ENCODE results near the gene GNG4.
"Not testable (repeated sequence)": the region's sequence is repeated elsewhere in the genome, so short reads cannot be mapped to it uniquely, and the experiment has no call there.

GNG4 gene

DNA sequence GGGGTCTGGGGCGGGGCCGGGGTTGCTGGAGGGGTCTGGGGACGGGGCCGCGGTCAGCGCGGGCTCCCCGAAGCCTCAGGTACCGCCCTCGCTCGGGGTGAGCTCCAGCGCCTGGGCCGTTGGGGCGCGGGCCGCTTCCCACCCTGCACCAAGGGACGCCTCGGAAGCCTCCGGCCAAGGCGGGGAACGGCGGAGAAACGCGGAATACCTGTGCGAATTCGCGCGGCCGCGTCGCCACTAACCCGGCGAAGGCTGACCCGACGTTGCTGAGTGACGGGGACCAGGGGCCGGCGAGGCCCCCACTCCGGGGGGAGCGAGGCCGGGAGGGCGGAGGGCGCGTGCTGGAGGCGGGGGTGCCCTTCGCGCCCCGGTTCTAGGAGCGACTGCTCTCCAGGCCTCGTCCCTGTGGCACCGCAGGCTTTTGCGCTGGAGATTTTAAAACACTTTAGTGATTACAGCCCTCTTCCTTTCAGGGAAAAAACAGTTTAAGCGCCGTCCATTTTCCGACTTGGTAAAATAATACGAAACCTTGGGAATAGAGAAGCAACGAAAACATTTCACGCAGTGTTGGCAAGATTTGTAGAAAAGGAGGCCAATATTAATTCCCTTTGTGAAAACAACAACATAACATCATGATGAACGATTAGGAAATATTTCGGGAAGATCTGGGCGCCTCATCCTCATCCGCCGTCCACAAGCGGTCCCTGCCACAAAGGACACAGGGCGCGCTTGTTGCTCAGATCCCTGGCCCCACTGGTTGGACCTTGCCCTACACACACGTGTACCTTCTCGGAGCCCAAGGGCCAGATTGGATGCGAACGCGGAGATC lies 971 bp upstream of the GNG4 start:
- DNase-seq (peak; percentile 30), ATAC-seq (peak; percentile 21)

DNA sequence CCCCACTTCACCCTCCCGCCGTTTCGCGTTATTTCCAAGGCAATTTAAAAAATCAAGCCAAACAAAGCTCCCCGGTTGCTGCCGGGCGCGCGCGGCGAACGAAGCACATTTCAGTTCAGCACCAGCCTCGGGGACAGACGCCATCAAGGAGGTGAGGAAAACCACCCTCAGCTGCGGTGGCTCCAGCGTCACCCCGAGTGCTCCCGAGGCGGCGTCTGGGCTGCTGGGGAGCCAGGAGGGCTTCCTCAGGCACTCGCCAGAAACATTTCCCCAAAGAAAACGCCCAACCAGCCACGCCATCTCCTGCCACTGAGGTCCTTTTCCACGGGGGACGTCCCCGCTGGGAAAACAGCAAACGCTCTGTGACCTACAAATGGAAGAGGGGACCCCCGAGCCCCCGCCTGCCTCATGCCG lies 623 bp downstream of the GNG4 start:
- DNase-seq (peak; percentile 67), ATAC-seq (peak; percentile 67)

DNA sequence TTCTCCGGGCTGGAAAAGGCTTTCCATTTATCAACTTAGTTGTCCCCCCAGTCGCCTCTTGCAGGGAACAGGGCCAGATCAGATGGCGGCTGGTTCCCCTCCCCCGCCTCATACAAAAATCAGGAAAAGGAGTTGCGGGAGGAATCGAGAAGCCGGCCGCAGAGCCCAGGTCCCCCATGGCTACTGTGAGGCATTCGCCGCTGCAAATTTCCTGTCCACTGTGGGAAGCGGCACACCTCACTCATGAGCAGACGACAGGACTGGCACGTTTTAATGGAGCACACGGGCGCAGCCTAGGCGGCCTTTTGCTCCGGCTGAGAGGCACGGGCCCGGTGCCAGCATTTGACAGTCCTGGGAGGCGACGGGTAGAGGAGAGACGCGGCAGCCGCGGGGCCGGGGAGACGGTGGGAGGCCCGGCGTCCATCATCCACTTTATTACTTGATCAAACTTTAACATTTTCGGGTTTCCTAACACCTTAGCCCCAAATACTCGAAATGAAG lies 1.1 kb downstream of the GNG4 start:
- no peak for DNase-seq
- ATAC-seq = no peak

DNA sequence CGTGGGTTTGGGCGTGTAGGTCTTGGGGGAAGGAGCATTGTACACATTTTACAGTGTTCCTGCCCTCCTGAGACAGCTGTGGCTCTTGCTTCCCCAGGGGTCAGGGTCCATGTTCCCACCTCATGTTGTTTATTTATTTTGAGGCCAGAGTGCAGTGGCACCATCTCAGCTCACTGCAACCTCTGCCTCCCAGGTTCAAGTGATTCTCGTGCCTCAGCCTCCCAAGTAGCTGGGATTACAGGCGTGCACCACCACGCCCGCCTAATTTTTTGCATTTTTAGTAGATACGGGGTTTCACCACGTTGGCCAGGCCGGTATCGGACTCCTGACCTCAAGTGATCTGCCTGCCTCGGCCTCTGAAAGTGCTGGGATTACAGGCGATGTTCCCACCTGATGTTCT lies 2.0 kb downstream of the GNG4 start:
- not testable (repeated sequence) for ATAC-seq, DNase-seq

DNA sequence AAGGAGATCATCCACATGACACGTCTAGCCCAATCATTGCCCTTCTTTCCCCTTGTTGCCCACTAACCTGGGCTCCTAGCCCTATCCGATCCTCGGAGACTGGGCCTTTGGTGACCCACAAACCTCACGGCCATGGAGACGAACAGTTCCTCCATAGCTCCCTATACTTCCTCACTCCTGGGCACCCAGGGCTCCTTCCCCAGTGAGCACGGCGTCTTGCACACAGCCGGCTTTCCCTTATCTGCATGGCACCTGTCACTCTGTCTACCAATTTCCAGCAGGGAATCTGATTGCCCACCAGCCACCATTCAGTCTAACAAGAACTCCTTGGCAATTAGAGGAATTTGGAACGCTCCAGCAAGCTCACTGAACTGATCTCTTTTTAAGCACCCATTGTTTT lies 3.1 kb downstream of the GNG4 start:
- no peak for DNase-seq
- no peak for ATAC-seq

DNA sequence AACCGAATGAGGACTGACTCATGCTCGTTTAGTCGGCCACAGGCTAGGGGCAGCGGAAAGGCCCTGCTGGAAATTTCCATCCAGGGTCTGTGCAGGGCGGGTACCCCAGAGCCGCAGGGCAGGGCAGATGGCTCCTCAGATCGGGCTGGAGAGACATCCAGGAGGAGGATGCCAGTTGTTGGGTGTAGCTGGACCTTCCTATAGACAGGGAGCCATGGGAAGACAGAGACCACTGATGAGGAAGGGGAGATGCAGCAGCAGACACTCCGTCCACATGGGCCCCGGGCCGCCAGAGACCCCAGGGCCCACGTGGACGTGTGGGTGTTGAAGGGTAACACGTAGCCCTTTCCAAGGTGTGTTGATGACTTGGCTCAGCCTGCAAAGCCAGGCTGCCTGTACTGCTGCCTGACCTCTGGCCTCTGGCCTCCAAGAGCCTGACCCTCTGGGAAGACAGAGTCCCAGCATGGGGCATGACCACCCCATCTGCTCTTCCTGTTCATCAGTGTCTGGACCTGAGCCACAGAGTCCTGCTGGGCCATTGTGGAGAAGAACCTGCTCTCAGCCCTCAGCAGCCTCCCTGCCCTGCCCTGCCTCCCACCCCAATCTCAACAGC lies 4.8 kb downstream of the GNG4 start:
- ATAC-seq (no peak), DNase-seq (no peak)

DNA sequence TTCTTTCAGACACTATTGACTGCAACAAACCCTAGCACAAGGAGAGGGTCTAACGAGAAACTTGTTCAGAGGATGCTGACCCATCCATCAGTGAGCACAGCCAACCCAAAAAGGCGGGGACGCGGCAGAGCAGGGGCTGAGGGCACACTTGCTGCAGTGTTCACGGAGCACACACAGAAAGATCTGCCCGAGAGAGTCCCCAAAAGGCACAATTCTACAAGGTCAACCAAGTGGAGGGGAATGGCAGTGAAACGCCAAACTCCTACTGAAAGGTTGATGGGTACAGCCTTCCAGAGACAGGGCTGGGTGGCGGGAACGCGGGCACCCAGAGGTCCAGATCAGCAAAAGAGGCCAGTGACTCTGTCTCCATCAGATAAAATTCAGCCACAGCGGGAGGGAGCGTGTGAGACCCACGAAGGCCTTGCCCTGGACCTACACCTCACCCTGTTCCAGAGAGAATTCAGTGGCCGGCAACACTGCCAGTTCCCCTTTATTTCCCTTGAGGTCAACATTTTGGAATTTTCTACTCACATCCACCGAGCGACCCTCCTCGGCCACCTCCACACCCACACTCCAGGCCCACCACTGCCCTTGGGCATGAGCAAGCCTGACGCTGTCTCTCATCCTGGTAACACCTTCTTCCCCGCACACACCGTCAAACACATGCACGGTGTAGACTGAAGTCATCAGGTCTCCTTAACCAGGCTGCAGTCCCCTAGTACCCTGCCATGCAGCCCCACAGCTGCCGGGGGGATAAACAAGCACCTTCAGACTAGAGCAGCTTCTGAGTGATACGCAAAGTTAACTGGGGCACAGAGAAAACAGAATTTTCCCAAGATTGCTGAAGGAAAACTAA lies 5.5 kb downstream of the GNG4 start:
- ATAC-seq (no peak), DNase-seq (no peak)

DNA sequence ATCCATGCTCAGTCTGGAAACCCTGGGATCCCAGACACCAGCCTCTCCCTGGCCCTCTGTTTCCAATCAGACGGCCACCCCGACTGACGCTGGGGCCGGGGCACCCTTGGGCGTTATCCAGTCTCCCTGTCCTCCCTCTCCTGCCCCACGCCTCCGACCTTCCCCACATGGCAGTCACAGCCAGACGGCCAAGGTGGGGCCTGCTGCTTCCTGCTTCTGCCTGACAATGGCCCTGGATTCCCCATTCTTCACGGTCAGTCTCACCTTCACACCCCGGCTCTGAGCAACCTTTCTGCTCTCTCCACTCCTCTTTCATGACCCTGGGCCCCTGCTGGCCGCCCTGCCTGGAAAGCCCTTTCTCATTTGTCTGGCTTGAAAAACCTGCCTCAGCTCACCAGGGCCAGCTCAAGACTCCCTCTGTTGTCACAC lies 6.6 kb downstream of the GNG4 start:
- no peak for ATAC-seq
- no peak for DNase-seq

DNA sequence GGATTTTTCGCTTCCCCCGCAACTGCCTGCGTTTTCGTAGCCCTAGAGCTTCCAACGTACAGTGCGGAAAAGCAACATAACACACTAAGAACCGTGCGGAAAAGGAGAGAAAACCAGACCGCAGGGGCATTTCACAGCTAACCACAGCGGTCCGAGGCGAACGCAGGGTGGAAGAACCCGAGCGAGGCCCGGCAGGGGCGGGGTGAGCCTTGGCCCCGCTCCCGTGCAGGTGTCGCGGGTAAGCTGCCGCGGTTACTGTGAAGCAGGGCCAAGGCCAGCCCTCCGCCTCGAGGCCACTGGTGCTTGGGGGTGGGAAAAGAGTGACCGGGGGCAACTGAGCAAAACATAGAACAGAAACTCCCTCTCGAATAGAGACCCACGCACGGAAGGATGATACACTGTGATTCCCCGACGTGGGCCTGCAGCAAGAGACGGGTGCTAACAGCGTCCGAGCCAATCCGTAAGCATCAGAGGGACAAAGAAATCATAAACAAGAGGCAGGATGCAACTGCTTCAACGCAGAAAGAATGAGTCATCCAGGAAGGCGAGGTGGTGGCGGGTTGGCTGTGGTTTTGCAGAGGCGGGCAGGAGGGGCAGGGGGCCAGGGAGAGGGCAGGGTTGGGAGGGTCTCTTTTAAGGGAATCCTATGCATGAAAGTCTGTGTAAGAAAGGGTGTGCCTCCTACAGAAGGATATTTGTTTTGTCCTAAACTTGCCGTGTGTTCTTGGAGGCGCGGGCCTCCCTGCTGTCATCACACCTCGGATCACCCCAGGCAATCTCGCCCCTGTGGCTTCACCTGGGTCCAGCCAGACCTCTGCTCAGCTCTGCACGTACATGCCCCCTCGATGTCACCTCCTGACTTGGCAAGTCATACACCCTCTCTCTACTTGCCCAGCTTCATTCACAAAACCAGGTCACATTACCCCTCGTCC lies 7.3 kb downstream of the GNG4 start:
- DNase-seq = peak; percentile 73
- peak; percentile 79 for ATAC-seq

DNA sequence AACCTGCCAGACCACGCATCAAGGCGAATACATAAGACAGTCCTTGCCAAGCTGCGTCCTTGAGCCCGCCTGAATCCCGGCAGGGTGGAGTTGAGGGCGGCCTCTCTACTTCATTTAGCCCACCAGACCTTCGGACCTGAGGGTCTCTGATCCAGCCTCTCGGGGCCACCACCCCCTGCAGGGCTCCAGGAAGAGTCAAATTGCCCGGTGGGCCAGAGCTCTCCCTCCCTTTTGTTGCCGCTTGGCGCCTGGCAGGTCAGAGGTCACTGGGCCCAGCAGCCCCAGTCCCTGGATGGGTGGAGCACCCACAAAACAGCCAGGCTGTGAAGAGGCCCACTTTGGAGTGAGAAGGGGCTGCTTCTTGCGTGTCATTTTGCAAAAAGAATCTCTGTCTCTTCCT lies 9.0 kb downstream of the GNG4 start:
- DNase-seq = no peak
- ATAC-seq = no peak

DNA sequence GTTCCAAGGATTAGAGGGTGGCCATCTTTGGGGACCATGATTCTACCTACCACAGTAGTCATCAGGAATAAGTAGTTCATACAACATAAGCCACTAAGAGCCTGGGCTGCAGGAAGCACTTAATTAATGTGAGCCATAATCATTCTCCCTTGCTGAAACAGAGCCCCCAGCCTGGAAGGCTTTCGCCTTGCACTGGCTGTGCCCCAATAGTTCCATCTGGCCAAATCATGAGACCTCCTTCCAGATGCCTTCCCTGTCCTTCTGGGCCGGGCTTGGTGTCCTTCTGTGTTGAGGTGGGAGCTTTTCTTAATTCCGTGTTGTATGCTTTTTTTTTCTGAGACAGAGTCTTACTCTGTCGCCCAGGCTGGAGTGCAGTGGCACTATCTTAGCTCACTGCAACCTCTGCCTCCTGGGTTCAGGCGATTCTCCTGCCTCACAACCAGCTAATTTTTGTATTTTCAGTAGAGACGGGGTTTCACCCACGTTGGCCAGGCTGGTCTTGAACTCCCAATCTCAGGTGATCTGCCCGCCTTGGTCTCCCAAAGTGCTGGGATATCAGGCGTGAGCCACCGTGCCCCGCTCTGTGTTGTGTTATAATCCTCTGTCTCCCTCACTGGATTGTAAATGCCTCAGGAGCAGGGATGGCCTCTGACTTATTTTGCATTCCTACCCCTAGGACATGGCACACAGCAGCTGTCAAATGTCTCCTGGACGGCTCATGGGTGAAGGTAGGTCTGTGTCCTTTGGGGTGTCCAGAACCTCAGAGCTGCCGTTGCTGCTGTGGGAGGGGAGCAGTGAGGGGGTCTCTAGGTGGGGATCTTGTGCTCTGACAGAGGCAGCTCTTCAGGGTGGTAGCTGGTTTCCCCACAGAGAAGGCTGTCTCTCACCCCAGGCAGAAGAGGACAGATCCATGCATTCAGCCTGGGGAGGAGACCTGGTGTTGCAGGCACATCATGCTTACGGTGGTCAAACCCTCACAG lies 10.1 kb downstream of the GNG4 start:
- DNase-seq = no peak
- no peak for ATAC-seq

DNA sequence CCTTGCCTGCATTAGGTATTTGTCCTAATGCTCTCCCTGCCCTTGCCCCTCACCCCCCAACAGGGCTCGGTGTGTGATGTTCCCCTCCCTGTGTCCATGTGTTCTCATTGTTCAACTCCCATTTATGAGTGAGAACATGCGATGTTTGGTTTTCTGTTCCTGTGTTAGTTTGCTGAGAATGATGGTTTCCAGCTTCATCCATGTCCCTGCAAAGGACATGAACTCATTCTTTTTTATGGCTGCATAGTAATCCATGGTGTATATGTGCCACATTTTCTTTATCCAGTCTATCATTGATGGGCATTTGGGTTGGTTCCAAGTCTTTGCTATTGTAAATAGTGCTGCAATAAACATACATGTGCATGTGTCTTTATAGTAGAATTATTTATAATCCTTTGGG lies 11.0 kb downstream of the GNG4 start:
- DNase-seq, ATAC-seq: not testable (repeated sequence)

DNA sequence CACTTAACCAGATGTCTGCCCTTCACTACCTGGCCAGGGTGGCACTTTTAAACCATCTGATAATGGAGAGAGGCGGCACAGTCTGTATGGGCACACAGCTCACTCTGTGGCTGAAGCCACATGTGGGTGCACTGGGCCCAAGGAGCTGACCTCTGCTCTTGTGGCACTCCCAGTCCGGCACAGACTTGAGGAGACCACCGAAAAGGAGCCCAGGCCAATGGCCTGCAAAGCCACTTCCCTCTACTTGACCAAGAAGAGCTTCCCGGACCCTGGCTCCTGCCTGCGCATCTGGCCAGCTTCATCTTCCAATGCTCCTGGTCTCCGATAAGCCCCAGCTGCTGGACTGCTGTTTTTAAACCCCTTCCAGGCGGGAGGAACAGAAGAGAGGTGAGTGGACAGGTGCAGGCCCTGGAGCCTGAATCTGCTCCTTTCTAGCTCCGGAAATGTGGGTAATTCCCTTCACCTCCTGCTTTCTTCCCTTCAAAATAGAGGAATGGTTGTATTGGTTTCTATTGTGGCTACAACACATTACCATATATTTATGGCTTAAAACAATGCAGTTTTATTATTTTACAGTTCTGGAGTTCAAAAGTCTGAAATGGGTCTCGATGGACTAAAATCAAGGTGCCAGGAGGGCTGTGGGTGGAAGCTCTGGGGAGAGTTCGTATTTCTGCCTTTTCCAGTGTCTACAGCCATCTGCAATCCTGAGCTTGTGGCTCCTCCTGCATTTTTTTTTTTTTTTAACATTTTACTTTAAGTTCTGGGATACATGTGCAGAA lies 11.6 kb downstream of the GNG4 start:
- ATAC-seq (no peak), DNase-seq (no peak)

DNA sequence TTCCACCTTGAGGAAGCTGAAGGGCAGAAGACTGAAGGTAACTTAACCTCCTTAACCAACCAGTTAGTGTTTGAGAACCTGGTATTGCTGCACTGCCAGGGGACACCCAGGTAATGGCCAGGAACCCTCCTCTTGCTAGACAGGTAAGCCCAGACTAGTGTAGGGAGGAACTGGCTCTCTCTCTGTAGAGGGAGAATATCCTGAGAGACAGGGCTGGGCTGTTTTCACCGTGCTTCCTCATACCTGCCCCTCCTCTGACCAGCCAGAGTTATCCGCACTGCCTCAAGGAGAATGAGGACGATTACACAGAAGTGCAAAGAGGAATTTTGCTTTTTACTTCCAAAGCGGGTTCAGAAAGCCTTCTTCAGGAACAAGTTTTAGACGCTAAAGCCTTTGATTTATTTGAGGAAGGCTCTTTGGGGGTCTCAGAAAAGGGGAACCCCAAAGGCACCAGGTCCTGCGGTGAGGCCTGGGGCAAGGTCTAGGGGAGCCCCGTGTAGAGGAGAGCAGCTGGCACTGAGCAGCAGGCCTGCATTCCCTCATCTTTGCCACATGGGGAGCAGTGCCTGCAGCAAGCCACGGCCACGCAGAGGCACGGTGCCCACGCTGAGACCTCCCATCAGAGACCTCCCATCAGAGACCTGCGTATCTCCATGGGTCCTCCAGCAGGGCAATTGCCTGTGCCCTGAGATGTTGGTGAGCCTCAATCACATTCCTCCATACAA lies 13.5 kb downstream of the GNG4 start:
- ATAC-seq (peak; percentile 32), DNase-seq (no peak)

DNA sequence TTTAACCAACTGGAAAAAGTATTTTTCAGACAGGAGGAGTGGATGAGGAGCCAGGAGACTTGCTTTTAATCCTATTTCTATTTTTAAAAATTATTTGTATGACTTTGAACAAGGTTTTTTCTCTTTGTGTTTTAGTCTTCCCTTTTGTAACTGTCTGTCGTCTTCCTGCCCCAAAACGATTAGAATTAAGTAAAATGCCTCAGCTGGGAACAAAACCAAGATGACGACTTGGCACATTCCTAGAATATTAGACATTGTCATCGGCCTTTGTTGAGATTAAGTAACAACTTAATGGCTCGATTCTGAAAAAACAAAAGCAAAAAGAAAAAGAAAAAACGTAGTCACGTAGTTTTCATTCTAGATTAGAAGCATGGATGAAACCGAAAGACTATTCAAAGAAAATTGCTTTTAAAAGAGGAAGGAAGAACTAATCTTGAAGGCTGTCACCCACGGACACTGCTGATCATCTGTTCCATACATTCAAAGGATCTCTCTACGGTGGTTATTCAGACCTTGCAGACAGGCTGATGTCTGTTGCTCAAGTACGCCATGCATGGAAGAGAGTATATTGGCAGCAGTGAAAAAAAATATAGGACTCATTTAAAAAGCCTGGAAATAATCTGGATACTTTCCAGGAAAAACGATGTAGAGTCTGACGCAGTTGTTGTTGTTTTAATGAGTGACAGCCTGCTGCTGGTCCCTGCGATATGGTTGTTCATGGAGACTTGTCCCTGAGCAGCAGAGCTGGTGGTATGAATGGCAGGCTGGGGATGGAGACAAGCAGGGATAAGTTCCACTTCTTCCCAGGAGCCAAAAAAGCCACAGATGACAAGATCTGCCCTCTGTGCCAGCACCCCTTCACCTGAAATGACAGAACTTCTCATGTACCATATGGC lies 16.8 kb downstream of the GNG4 start:
- ATAC-seq (no peak), DNase-seq (no peak)

DNA sequence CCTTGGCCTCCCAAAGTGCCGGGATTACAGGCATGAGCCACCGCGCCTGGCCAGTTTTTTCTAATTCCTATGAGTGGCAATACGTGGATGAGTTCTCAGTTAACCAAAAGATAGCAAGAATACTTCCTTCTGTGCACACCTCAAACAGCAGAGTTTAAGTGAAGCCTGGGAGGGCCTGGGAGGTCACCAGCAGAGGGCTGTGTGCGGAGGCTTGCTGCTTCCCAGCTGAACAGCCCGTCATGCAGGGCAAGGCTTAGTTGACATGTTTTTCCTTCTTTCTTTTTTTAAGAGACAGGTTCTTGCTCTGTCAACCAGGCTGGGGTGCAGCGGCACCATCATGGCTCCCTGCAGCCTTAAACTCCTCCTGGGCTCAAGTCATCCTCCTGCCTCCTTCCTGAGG lies 17.8 kb downstream of the GNG4 start:
- DNase-seq = no peak
- ATAC-seq = no peak

DNA sequence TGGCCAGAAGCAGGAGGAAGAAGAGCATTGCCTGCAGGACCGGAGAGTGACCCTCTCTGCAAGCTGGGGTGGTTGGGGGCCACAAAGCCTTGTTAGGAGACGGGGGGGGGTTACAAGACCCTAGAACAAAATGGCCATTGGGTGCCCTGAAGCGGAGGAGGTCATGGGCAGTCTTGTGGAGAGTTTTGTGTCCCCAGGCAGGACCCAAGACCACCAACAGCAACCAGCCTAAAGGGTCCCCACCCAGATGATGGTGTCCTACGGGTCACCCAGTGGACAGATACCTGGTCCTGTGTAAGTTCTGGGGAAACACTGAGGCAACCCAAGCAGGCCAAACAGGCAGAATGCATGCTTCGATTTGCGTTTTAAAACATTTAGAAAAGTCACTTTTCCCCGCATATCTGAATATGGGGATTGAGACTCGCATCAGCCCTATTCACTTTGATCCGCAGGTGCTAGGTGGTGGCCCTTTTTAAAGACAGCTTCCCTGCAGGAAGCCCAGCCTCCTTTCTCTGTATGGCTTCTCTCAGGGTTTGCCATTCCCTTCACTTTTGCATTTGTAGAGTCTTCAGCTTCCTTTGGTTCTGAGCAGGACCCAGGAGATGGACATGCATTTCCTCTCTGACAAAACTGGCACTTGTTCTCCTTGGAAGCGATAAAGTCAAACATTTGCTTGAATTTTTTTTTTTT lies 21.1 kb downstream of the GNG4 start:
- ATAC-seq (no peak), DNase-seq (no peak)

Data from stimulated activated naive CD8-positive, alpha-beta T cell treated with anti-CD3 and anti-CD28 coated beads, Interleukin-15, Interleukin-2, amounts not matched to agents 100 U/mL and 50 U/mL, for 24 hours (primary cell).